ENCODE measurements around the gene NEB. TPM values are rescaled to one million over a fixed set of nuclear protein-coding genes. Genes with fewer than 3 reads are reported as not detected.

NEB gene
- total and polyA plus RNA-seq, 2 of the 13 experiments (the other 11 are each of a cell fraction or from before 2014, with no cell fraction given): 0.21 to 0.24 TPM

DNA sequence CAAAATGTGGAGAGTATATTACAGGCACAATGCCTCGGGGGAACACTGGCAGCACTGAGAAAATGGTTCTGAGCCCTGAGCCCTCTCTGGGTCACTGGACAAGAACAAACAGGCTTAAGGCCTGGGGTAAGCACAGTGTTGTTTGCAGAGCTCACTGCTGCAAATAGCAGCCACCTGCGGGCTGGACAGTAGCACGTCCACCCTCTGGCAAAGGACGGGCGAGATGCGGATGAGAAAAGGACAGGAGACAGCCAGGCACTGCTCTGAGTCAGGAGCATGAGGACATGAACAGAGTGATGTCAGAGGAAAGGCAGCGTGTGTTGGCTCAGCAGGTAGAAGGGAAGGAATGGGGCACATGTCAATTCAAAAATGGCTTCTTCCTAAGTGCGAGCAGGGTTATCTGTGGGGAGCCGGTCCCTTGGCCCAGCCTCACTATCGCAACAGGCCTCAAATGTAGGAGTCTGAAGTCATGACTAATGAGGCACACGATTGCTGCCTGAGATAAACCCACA lies 25.9 kb upstream of the NEB start (continued):
- TF ChIP-seq, protein P1, sequence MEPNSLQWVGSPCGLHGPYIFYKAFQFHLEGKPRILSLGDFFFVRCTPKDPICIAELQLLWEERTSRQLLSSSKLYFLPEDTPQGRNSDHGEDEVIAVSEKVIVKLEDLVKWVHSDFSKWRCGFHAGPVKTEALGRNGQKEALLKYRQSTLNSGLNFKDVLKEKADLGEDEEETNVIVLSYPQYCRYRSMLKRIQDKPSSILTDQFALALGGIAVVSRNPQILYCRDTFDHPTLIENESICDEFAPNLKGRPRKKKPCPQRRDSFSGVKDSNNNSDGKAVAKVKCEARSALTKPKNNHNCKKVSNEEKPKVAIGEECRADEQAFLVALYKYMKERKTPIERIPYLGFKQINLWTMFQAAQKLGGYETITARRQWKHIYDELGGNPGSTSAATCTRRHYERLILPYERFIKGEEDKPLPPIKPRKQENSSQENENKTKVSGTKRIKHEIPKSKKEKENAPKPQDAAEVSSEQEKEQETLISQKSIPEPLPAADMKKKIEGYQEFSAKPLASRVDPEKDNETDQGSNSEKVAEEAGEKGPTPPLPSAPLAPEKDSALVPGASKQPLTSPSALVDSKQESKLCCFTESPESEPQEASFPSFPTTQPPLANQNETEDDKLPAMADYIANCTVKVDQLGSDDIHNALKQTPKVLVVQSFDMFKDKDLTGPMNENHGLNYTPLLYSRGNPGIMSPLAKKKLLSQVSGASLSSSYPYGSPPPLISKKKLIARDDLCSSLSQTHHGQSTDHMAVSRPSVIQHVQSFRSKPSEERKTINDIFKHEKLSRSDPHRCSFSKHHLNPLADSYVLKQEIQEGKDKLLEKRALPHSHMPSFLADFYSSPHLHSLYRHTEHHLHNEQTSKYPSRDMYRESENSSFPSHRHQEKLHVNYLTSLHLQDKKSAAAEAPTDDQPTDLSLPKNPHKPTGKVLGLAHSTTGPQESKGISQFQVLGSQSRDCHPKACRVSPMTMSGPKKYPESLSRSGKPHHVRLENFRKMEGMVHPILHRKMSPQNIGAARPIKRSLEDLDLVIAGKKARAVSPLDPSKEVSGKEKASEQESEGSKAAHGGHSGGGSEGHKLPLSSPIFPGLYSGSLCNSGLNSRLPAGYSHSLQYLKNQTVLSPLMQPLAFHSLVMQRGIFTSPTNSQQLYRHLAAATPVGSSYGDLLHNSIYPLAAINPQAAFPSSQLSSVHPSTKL (CRISPR knock-in tag; IDR thresholded peaks at IDR 0.05): peak; percentile 89
- TF ChIP-seq MTA3 (CRISPR knock-in tag; IDR thresholded peaks at IDR 0.05): no peak
- no peak for TF ChIP-seq NFIC (IDR thresholded peaks at IDR 0.05; ENCODE audit: low read length)
- TF ChIP-seq, protein P2, sequence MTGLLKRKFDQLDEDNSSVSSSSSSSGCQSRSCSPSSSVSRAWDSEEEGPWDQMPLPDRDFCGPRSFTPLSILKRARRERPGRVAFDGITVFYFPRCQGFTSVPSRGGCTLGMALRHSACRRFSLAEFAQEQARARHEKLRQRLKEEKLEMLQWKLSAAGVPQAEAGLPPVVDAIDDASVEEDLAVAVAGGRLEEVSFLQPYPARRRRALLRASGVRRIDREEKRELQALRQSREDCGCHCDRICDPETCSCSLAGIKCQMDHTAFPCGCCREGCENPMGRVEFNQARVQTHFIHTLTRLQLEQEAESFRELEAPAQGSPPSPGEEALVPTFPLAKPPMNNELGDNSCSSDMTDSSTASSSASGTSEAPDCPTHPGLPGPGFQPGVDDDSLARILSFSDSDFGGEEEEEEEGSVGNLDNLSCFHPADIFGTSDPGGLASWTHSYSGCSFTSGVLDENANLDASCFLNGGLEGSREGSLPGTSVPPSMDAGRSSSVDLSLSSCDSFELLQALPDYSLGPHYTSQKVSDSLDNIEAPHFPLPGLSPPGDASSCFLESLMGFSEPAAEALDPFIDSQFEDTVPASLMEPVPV (CRISPR knock-in tag; IDR thresholded peaks at IDR 0.05): 0 out of 2 replicates have a peak, but pooled peaks have one; percentile 44
- TF ChIP-seq GATAD2A (CRISPR knock-in tag; IDR thresholded peaks at IDR 0.05): peak; percentile 70
- TF ChIP-seq, protein P3, sequence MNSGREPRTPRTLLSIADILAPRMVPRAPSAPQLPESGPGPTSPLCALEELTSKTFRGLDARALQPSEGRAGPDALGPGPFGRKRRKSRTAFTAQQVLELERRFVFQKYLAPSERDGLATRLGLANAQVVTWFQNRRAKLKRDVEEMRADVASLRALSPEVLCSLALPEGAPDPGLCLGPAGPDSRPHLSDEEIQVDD (CRISPR knock-in tag; IDR thresholded peaks at IDR 0.05; ENCODE audit: borderline replicate concordance): no peak
- no peak for TF ChIP-seq TP53 (CRISPR knock-in tag; conservative IDR thresholded peaks at IDR 0.05)
- peak; percentile 36; the same call in 1 of the 2 replicates for TF ChIP-seq ZZZ3 (CRISPR knock-in tag; IDR thresholded peaks at IDR 0.05; ENCODE audit: borderline replicate concordance)
- TF ChIP-seq ZNF768 (CRISPR knock-in tag; IDR thresholded peaks at IDR 0.05): peak; percentile 73; the same call in 1 of the 2 replicates
- no peak for TF ChIP-seq ATM (IDR thresholded peaks at IDR 0.05; ENCODE audit: borderline replicate concordance)
- TF ChIP-seq ZNF256 (CRISPR knock-in tag; conservative IDR thresholded peaks at IDR 0.05): no peak
- TF ChIP-seq ZNF577 (CRISPR knock-in tag; IDR thresholded peaks at IDR 0.05; ENCODE audit: borderline replicate concordance, low read depth): no peak
- TF ChIP-seq, protein P4, sequence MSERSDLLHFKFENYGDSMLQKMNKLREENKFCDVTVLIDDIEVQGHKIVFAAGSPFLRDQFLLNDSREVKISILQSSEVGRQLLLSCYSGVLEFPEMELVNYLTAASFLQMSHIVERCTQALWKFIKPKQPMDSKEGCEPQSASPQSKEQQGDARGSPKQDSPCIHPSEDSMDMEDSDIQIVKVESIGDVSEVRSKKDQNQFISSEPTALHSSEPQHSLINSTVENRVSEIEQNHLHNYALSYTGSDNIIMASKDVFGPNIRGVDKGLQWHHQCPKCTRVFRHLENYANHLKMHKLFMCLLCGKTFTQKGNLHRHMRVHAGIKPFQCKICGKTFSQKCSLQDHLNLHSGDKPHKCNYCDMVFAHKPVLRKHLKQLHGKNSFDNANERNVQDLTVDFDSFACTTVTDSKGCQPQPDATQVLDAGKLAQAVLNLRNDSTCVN (CRISPR knock-in tag; IDR thresholded peaks at IDR 0.05; ENCODE audit: borderline replicate concordance): peak; percentile 61; the same call in 1 of the 2 replicates
- TF ChIP-seq, protein P5, sequence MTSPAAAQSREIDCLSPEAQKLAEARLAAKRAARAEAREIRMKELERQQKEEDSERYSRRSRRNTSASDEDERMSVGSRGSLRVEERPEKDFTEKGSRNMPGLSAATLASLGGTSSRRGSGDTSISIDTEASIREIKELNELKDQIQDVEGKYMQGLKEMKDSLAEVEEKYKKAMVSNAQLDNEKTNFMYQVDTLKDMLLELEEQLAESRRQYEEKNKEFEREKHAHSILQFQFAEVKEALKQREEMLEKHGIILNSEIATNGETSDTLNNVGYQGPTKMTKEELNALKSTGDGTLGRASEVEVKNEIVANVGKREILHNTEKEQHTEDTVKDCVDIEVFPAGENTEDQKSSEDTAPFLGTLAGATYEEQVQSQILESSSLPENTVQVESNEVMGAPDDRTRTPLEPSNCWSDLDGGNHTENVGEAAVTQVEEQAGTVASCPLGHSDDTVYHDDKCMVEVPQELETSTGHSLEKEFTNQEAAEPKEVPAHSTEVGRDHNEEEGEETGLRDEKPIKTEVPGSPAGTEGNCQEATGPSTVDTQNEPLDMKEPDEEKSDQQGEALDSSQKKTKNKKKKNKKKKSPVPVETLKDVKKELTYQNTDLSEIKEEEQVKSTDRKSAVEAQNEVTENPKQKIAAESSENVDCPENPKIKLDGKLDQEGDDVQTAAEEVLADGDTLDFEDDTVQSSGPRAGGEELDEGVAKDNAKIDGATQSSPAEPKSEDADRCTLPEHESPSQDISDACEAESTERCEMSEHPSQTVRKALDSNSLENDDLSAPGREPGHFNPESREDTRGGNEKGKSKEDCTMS (CRISPR knock-in tag; conservative IDR thresholded peaks at IDR 0.05): no peak
- TF ChIP-seq ZNF761 (CRISPR knock-in tag; conservative IDR thresholded peaks at IDR 0.05): peak; percentile 77; the same call in 1 of the 2 replicates
- TF ChIP-seq SOX5 (CRISPR knock-in tag; IDR thresholded peaks at IDR 0.05; ENCODE audit: borderline replicate concordance): peak; percentile 87
- peak; percentile 59; the same call in 1 of the 3 replicates for TF ChIP-seq MXI1 (IDR thresholded peaks at IDR 0.05; ENCODE audit: borderline replicate concordance, low read depth, low read length)
- no peak for TF ChIP-seq ZNF329 (CRISPR knock-in tag; IDR thresholded peaks at IDR 0.05; ENCODE audit: low read depth)
- TF ChIP-seq, protein P6, sequence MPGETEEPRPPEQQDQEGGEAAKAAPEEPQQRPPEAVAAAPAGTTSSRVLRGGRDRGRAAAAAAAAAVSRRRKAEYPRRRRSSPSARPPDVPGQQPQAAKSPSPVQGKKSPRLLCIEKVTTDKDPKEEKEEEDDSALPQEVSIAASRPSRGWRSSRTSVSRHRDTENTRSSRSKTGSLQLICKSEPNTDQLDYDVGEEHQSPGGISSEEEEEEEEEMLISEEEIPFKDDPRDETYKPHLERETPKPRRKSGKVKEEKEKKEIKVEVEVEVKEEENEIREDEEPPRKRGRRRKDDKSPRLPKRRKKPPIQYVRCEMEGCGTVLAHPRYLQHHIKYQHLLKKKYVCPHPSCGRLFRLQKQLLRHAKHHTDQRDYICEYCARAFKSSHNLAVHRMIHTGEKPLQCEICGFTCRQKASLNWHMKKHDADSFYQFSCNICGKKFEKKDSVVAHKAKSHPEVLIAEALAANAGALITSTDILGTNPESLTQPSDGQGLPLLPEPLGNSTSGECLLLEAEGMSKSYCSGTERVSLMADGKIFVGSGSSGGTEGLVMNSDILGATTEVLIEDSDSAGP (CRISPR knock-in tag; IDR thresholded peaks at IDR 0.05; ENCODE audit: borderline replicate concordance): peak; percentile 48
